Spleen (tissue), 7 donors: Measurements from ENCODE around the gene PTPRE.

Experiments used
- POLR2A ChIP-seq, 3 donors: fragments of 450-650 bp; IDR thresholded peaks; one replicate each; pipeline ENCODE4 v1.5.1; 2017; ENCODE audit warnings: antibody characterized with exemption in 3 of 3, mild to moderate bottlenecking in 1 of 3
- POLR2AphosphoS5 ChIP-seq, 3 donors: sonication (generic); formaldehyde crosslinking; IDR thresholded peaks; one replicate each; pipeline ENCODE4 v1.5.1; 2017; ENCODE audit warnings: antibody characterized with exemption in 3 of 3
- TF ChIP-seq, protein P1 (sequence below), 11 experiments: fragments of 200-600 bp in 7 of 11; fragments of 450-650 bp in 4 of 11; sonication (generic) in 4 of 11; IDR thresholded peaks in 8 of 11; conservative IDR thresholded peaks in 3 of 11; 1 replicate in 7 of 11; 2 replicates in 4 of 11; pipeline versions ENCODE4 v1.4.0 to v1.8.0; 2016 to 2021; ENCODE audit warnings: antibody characterized with exemption in 11 of 11, inconsistent platforms in 4 of 11, mild to moderate bottlenecking in 1 of 11
- donor health status: DM: no; HTN: no; CAD: no; lungs with moderate emphysema.
- donor health status: DM: no; HTN: no; CAD: no.
- donor health status: DM: no; HTN: no; CAD: no.

DNA sequence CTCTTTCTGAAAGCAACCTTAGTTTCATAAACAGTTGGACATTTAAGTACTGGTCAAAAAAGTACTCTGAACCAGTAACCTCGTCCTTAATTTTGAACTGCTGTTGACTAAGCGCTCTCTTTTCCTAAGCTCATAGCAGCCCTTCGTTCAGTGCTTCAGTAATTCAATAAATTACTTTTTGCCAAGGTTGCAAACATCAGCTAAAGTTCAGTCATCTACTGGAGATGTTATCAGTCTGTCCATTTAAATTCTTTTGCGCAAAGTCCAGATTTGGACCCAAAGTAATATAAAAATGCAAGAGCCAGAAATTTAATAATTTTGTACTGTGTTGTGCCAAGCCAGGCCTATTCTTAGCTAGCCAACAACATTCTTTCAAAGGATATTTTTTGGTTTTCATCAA lies 8.4 kb downstream of the PTPRE start:
- TF ChIP-seq, protein P1, sequence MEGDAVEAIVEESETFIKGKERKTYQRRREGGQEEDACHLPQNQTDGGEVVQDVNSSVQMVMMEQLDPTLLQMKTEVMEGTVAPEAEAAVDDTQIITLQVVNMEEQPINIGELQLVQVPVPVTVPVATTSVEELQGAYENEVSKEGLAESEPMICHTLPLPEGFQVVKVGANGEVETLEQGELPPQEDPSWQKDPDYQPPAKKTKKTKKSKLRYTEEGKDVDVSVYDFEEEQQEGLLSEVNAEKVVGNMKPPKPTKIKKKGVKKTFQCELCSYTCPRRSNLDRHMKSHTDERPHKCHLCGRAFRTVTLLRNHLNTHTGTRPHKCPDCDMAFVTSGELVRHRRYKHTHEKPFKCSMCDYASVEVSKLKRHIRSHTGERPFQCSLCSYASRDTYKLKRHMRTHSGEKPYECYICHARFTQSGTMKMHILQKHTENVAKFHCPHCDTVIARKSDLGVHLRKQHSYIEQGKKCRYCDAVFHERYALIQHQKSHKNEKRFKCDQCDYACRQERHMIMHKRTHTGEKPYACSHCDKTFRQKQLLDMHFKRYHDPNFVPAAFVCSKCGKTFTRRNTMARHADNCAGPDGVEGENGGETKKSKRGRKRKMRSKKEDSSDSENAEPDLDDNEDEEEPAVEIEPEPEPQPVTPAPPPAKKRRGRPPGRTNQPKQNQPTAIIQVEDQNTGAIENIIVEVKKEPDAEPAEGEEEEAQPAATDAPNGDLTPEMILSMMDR (IDR thresholded peaks at IDR 0.05 in 8 of 11, conservative IDR thresholded peaks at IDR 0.05 in 3 of 11), result no peak
- no peak for TF ChIP-seq POLR2A (IDR thresholded peaks at IDR 0.05)
- no peak for TF ChIP-seq POLR2AphosphoS5 (IDR thresholded peaks at IDR 0.05)
